Muscle layer of duodenum (tissue), 2 donors: ENCODE results near the gene IL21R.

Experiments used
- H3K27ac ChIP-seq: one replicate; pipeline ENCODE4 v1.7.0; 2013; ENCODE audit warnings: mild to moderate bottlenecking, low read length
- H3K27me3 ChIP-seq: one replicate; pipeline ENCODE4 v1.7.0; 2013; ENCODE audit warnings: low read depth, mild to moderate bottlenecking, control low read depth, low read length
- H3K36me3 ChIP-seq, 2 donors: one replicate each; pipeline ENCODE4 v1.7.0; 2013; ENCODE audit warnings: low read length in 2 of 2, control low read depth in 1 of 2, mild to moderate bottlenecking in 1 of 2; ENCODE audit not compliant: insufficient read depth in 2 of 2, control insufficient read depth in 1 of 2
- H3K4me1 ChIP-seq, 2 donors: one replicate each; pipeline ENCODE4 v1.7.0; 2013; ENCODE audit warnings: low read length in 2 of 2, mild to moderate bottlenecking in 2 of 2, control low read depth in 1 of 2, moderate library complexity in 1 of 2; ENCODE audit not compliant: insufficient read depth in 2 of 2, control insufficient read depth in 1 of 2
- H3K4me3 ChIP-seq, 2 donors: one replicate each; pipeline ENCODE4 v1.7.0; 2013; ENCODE audit warnings: low read length in 2 of 2, low read depth in 1 of 2, mild to moderate bottlenecking in 1 of 2
- H3K9me3 ChIP-seq, 2 donors: one replicate each; pipeline ENCODE4 v1.7.0; 2013; ENCODE audit warnings: low read length in 2 of 2, control low read depth in 1 of 2, mild to moderate bottlenecking in 1 of 2; ENCODE audit not compliant: control insufficient read depth in 1 of 2
- donor health status: healthy.

The IL21R gene

DNA sequence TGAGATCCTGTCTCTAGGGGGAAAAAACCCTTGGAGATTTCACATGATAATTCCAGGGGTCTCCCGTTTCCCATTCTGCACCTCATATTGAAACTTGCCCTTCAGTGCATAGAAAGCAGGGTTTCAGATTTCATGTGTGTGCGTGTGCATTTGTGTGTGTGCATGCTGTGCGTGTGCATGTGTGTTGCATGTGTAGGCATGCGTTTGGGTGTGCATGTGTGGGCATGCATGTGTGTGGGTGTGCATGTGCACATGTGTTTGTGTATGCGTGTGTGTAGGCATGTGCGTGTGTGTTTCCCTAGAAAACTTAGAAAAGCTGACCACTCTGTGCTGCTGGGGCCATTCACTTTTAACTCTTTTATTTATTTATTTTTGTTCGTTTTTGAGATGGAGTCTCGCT lies 40.0 kb downstream of the IL21R start:
- Histone ChIP-seq H3K27me3 (no peaks in the 10 kb centered on the region), H3K27ac (no peak overlapping the region), H3K4me1 (no peaks in the 10 kb centered on the region), H3K9me3 (peaks cover 6 to 17% of the 10 kb centered on the region in 2 donors), H3K4me3 (no peak overlapping the region), H3K36me3 (no peaks in the 10 kb centered on the region)

DNA sequence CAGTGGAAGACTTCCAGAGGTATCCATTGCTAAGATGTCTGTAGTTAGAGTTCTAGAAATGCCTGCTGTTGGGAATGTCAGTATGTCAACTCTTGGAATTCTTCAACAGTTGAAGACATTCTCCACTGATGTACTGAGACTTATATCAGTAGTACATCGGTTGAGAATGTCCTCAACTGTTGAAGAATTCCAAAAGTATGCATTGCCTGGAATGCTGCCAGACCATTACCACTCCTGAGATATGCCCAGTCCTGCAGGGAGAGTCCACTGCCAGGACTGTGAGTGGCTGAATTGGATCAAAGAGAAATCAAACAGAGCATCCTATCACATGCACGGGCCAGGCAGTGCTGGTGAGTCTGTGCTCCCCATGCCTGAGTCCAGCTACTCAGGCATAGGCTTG lies 42.0 kb downstream of the IL21R start:
- Histone ChIP-seq H3K4me3 (peak overlapping the region in 1 of 2 donors; percentile 1), H3K36me3 (no peaks in the 10 kb centered on the region), H3K27me3 (no peaks in the 10 kb centered on the region), H3K4me1 (no peaks in the 10 kb centered on the region), H3K9me3 (peaks cover 6 to 24% of the 10 kb centered on the region in 2 donors), H3K27ac (no peak overlapping the region)

DNA sequence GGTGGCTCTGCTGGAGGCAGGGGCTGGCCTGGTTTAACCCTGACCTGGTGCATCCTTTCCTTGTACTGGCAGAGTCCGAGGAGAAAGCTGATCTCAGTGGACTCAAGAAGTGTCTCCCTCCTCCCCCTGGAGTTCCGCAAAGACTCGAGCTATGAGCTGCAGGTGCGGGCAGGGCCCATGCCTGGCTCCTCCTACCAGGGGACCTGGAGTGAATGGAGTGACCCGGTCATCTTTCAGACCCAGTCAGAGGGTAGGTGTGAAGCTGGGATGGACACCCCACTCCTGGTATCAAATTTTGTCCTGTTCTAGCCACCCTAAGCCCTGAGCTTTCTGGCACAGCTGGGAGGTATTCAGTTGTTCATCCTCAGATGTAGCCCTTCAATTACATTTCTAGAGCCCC lies 42.5 kb downstream of the IL21R start:
- H3K36me3 ChIP-seq: no peaks in the 10 kb centered on the region
- H3K27me3 ChIP-seq: peaks cover 4% of the 10 kb centered on the region

DNA sequence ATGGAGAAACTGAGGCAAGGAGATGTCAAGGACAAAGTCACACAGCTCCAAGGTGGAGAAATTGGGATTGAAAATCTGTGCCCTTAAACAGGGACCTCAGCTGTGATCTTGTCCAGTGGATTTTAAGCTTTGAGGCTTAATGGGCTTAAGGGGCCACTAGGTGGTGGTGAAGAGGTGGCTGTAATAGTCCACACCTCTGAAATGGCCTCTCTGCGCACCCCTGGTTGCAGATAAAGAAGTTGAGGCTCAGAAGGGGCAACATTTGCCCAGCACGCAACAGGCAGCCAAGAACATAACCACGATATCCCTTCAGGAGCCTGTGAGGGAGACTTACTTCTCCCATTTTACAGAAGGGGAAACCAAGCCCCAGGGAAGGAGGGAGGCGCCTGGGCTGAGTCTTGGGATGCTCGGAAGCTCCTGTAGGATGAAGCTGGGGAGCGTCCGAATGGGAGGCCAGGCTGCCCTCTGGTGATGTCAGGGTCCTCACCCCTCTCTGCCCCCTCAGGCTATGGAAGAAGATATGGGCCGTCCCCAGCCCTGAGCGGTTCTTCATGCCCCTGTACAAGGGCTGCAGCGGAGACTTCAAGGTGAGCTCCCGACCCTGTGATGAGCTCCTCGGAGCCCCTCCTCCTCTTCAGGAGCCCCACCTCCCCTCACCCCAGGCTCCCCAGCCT lies 43.7 kb downstream of the IL21R start:
- no peaks in the 10 kb centered on the region for H3K36me3 ChIP-seq
- peaks cover 8% of the 10 kb centered on the region for H3K27me3 ChIP-seq
- no peak overlapping the region for H3K27ac ChIP-seq
- H3K4me1 ChIP-seq: no peaks in the 10 kb centered on the region
- H3K9me3 ChIP-seq: peaks cover 6 to 24% of the 10 kb centered on the region in 2 donors
- H3K4me3 ChIP-seq: no peak overlapping the region

More for the DNA sequence above, 42.5 kb downstream of the IL21R start:
- H3K27ac ChIP-seq: no peak overlapping the region
- peak overlapping the region in 1 of 2 donors; percentile 1 for H3K4me3 ChIP-seq
- H3K4me1 ChIP-seq: no peaks in the 10 kb centered on the region
- H3K9me3 ChIP-seq: peaks cover 6 to 24% of the 10 kb centered on the region in 2 donors

DNA sequence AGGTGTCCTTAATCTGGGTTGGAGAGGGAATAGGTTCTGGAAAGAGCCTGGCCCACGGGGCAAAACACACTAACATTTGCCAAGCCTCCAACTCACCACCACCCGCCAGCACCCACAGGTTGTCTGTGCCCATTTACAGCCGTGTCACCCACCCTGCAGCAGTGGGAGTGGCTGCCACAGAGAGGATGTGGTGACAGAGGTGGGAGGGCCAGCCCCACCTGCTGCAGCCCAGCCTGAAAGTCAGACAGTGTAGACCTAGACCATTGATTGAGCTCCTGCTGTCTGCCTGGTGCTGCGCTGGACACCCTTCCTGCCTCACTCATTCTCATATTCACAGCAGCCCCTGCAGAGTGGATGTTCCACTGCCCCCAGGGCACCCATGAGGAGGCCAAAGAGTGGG lies 44.7 kb downstream of the IL21R start:
- peaks cover 8% of the 10 kb centered on the region for H3K27me3 ChIP-seq
- H3K4me1 ChIP-seq: no peaks in the 10 kb centered on the region
- H3K4me3 ChIP-seq: no peak overlapping the region
- H3K9me3 ChIP-seq: peaks cover 6 to 24% of the 10 kb centered on the region in 2 donors
- no peak overlapping the region for H3K27ac ChIP-seq
- H3K36me3 ChIP-seq: no peaks in the 10 kb centered on the region

DNA sequence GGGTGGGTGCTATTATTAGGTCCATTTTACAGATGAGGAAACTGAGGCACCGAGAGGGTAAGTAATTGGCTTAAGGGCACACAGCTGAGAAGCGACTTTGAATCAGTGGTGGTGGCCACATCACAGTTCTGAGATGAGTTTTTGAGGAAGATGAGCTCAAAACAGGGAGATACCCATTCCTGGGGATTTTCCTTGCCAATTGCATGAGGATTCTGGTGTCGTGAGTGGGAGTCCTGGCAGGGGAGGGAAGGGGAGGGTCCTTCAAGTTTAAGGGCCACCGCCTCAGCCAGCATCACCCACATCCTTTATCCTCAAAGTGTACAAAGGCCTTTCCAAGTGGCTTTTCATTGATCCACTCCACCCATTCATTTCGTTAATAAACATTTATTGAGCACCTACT lies 45.3 kb downstream of the IL21R start:
- Histone ChIP-seq H3K36me3 (no peaks in the 10 kb centered on the region), H3K27me3 (peaks cover 8% of the 10 kb centered on the region), H3K9me3 (peaks cover 6 to 24% of the 10 kb centered on the region in 2 donors), H3K4me3 (no peak overlapping the region), H3K27ac (no peak overlapping the region), H3K4me1 (no peaks in the 10 kb centered on the region)

DNA sequence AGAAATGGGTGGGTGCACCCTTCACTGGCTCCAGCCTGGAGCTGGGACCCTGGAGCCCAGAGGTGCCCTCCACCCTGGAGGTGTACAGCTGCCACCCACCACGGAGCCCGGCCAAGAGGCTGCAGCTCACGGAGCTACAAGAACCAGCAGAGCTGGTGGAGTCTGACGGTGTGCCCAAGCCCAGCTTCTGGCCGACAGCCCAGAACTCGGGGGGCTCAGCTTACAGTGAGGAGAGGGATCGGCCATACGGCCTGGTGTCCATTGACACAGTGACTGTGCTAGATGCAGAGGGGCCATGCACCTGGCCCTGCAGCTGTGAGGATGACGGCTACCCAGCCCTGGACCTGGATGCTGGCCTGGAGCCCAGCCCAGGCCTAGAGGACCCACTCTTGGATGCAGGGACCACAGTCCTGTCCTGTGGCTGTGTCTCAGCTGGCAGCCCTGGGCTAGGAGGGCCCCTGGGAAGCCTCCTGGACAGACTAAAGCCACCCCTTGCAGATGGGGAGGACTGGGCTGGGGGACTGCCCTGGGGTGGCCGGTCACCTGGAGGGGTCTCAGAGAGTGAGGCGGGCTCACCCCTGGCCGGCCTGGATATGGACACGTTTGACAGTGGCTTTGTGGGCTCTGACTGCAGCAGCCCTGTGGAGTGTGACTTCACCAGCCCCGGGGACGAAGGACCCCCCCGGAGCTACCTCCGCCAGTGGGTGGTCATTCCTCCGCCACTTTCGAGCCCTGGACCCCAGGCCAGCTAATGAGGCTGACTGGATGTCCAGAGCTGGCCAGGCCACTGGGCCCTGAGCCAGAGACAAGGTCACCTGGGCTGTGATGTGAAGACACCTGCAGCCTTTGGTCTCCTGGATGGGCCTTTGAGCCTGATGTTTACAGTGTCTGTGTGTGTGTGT lies 46.8 kb downstream of the IL21R start:
- H3K4me1 ChIP-seq: no peaks in the 10 kb centered on the region
- peaks cover 8% of the 10 kb centered on the region for H3K27me3 ChIP-seq
- peaks cover 6 to 24% of the 10 kb centered on the region in 2 donors for H3K9me3 ChIP-seq
- H3K4me3 ChIP-seq: no peak overlapping the region
- no peak overlapping the region for H3K27ac ChIP-seq
- no peaks in the 10 kb centered on the region for H3K36me3 ChIP-seq

DNA sequence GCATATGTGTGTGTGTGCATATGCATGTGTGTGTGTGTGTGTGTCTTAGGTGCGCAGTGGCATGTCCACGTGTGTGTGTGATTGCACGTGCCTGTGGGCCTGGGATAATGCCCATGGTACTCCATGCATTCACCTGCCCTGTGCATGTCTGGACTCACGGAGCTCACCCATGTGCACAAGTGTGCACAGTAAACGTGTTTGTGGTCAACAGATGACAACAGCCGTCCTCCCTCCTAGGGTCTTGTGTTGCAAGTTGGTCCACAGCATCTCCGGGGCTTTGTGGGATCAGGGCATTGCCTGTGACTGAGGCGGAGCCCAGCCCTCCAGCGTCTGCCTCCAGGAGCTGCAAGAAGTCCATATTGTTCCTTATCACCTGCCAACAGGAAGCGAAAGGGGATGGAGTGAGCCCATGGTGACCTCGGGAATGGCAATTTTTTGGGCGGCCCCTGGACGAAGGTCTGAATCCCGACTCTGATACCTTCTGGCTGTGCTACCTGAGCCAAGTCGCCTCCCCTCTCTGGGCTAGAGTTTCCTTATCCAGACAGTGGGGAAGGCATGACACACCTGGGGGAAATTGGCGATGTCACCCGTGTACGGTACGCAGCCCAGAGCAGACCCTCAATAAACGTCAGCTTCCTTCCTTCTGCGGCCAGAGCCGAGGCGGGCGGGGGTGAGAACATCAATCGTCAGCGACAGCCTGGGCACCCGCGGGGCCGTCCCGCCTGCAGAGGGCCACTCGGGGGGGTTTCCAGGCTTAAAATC lies 47.6 kb downstream of the IL21R start:
- H3K36me3 ChIP-seq: no peaks in the 10 kb centered on the region
- H3K4me1 ChIP-seq: no peaks in the 10 kb centered on the region
- no peak overlapping the region for H3K27ac ChIP-seq
- peaks cover 8% of the 10 kb centered on the region for H3K27me3 ChIP-seq
- peaks cover 5 to 16% of the 10 kb centered on the region in 2 donors for H3K9me3 ChIP-seq
- no peak overlapping the region for H3K4me3 ChIP-seq

DNA sequence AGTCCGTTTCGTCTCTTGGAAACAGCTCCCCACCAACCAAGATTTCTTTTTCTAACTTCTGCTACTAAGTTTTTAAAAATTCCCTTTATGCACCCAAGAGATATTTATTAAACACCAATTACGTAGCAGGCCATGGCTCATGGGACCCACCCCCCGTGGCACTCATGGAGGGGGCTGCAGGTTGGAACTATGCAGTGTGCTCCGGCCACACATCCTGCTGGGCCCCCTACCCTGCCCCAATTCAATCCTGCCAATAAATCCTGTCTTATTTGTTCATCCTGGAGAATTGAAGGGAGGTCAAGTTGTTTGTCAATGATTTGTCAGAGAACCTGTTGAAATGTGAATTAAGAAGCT lies 48.2 kb downstream of the IL21R start:
- Histone ChIP-seq H3K9me3 (peaks cover 0 to 11% of the 10 kb centered on the region in 2 donors), H3K36me3 (no peaks in the 10 kb centered on the region), H3K27me3 (peaks cover 8% of the 10 kb centered on the region), H3K27ac (no peak overlapping the region), H3K4me3 (no peak overlapping the region), H3K4me1 (no peaks in the 10 kb centered on the region)

DNA sequence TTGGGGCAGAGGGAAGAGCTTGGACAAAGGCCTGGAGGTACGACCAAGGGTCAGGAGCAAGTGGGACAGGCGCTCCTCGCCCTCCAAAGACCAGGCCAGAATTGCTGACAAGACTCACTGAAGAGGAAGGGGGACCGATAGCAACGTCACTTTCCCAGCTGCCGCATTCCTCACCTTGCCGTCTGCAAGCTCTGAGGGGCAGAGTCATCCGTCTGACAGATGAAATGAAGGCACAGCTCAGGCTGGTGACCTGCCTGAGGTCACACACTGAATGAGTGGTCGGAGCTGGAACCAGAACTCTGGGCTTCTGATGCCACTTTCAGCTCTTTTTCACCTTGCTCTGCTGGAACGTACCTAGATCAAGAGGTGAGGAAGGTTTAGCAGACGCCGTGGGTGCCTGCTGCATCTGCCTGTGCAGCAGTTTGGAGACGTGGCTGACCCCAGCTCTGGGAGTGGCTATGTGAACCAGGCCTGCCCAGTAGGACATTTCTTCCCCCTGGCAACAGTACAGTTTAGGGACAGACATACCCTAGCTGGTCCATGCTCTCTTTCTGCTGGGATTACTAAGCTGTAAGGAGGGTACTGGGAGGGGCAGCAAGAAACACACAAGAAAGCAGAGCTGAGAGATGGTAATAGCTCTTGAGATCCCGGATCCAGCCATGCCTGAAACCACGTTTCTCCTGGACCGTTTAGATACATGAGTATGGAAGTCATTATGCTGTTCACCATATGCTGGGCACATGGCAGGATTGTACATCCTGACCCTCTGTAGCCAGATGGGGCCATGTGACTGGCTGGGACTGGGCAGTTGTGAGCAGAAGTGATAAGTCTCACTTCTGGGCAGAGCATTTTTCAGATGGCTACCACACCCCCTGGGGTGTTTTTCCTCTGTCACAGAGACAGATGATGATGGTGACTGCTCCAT lies 50.9 kb downstream of the IL21R start:
- Histone ChIP-seq H3K27ac (no peak overlapping the region), H3K4me3 (no peak overlapping the region), H3K4me1 (no peaks in the 10 kb centered on the region), H3K9me3 (no peaks in the 10 kb centered on the region), H3K27me3 (peaks cover 8% of the 10 kb centered on the region), H3K36me3 (no peaks in the 10 kb centered on the region)
